ENCODE measurements around the gene CA12.

DNA sequence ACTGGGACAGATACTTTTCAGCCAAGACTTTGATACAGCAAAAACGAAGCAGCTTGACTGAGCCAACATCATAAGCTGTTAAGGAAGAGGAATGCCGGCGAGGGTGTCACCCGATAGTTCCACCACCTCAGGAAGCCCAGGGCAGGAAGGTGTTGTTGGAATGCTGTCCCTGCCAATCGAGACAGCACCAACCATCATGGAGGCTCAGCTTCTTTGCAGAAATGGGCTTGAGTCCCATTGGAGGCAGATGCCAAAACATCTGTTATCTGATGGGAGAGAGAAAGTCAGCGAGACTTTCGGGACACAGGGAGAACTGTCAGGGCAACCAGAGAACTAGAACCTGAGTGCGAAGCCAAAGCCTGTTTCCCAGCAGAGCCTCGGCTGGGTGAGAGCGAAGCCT is 50.7 kb downstream of the CA12 start:
- TF ChIP-seq, protein P1, sequence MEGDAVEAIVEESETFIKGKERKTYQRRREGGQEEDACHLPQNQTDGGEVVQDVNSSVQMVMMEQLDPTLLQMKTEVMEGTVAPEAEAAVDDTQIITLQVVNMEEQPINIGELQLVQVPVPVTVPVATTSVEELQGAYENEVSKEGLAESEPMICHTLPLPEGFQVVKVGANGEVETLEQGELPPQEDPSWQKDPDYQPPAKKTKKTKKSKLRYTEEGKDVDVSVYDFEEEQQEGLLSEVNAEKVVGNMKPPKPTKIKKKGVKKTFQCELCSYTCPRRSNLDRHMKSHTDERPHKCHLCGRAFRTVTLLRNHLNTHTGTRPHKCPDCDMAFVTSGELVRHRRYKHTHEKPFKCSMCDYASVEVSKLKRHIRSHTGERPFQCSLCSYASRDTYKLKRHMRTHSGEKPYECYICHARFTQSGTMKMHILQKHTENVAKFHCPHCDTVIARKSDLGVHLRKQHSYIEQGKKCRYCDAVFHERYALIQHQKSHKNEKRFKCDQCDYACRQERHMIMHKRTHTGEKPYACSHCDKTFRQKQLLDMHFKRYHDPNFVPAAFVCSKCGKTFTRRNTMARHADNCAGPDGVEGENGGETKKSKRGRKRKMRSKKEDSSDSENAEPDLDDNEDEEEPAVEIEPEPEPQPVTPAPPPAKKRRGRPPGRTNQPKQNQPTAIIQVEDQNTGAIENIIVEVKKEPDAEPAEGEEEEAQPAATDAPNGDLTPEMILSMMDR (IDR thresholded peaks at IDR 0.05), result no peak
- TF ChIP-seq POLR2AphosphoS5 (IDR thresholded peaks at IDR 0.05), result no peak
- no peak for TF ChIP-seq EP300 (IDR thresholded peaks at IDR 0.05)
- no peak for TF ChIP-seq POLR2A (IDR thresholded peaks at IDR 0.05)
